Heart left ventricle (tissue), 16 donors: ENCODE results near the gene TMEM167A. TPM values are rescaled to one million over a fixed set of nuclear protein-coding genes. Genes with fewer than 3 reads are reported as not detected.

Experiments used
- ATAC-seq, 4 donors: fragments of 200-7000 bp; cut with Tn5 transposase; one replicate each; pipeline ENCODE4 v1.9.1; 2020 to 2022; ENCODE audit warnings: moderate library complexity in 4 of 4, mild to moderate bottlenecking in 3 of 4, moderate number of reproducible peaks in 1 of 4
- DNase-seq, 5 donors: peaks; one replicate each; pipeline ENCODE4 v3.0.0-alpha.2; 2020
- H3K27ac ChIP-seq, 12 donors: fragments of 200-600 bp; sonication (generic) in 4 of 12; one replicate each; pipeline versions ENCODE4 v1.5.0 to v1.8.0; 2016 to 2022; ENCODE audit warnings: mild to moderate bottlenecking in 2 of 12
- H3K27me3 ChIP-seq, 9 donors: fragments of 200-600 bp; sonication (generic) in 2 of 9; one replicate each; pipeline versions ENCODE4 v1.5.1 to v1.8.0; 2016 to 2022; ENCODE audit warnings: mild to moderate bottlenecking in 3 of 9
- H3K36me3 ChIP-seq, 9 donors: fragments of 200-600 bp; sonication (generic) in 2 of 9; one replicate each; pipeline versions ENCODE4 v1.5.0 to v1.8.0; 2018 to 2022; ENCODE audit warnings: mild to moderate bottlenecking in 2 of 9
- H3K4me1 ChIP-seq, 12 donors: fragments of 200-600 bp; sonication (generic) in 4 of 12; one replicate each; pipeline versions ENCODE4 v1.5.0 to v1.8.0; 2016 to 2022; ENCODE audit warnings: mild to moderate bottlenecking in 3 of 12
- H3K4me3 ChIP-seq, 12 donors: fragments of 200-600 bp; sonication (generic) in 4 of 12; one replicate each; pipeline versions ENCODE4 v1.5.0 to v1.8.0; 2017 to 2022; ENCODE audit warnings: mild to moderate bottlenecking in 9 of 12, moderate library complexity in 4 of 12
- H3K9me3 ChIP-seq, 12 donors: fragments of 200-600 bp; sonication (generic) in 4 of 12; one replicate each; pipeline versions ENCODE4 v1.5.0 to v1.8.0; 2016 to 2022; ENCODE audit warnings: mild to moderate bottlenecking in 1 of 12
- CTCF ChIP-seq, 12 donors: fragments of 200-600 bp; sonication (generic) in 4 of 12; IDR thresholded peaks; one replicate each; pipeline versions ENCODE4 v1.5.0 to v1.8.0; 2018 to 2022; ENCODE audit warnings: antibody characterized with exemption in 12 of 12, mild to moderate bottlenecking in 5 of 12
- POLR2A ChIP-seq, 2 donors: fragments of 450-650 bp; IDR thresholded peaks; one replicate each; pipeline ENCODE4 v1.6.1; 2017; ENCODE audit warnings: antibody characterized with exemption in 2 of 2, mild to moderate bottlenecking in 2 of 2, moderate library complexity in 2 of 2
- WGBS, 4 donors: extraction: QIAGEN DNeasy Blood & Tissue Kit in 2 of 4; methylation state at CpG; one replicate each; pipeline versions ENCODE4 v1.1.5 to v1.1.7; 2013 to 2018; 5-methylcytosine and 5-hydroxymethylcytosine counted together
- intact Hi-C, 10 donors: fragments of 100-400 bp; cut with DNase I; formaldehyde crosslinking; loops; one replicate each; pipeline versions ENCODE4 v1.11.1 to v1.14.2; 2022
- polyA plus RNA-seq, 2 donors: library from polyadenylated mRNA; stranded (reverse); fragments of 200-250 nt; gene quantifications; one replicate each; pipeline ENCODE4 v1.2.3, GENCODE V29; 2013
- total RNA-seq, 9 donors: library from RNA; depleted of rRNA in 2 of 9; stranded (reverse); fragments of >200 nt in 2 of 9; fragmentation: NEBNext Ultra II Directional in 3 of 9; extraction: Animal tissue kit (Norgen Biotek cat#: 25700) in 3 of 9; gene quantifications; one replicate each; pipeline versions ENCODE4 v1.1.0 to v1.2.4, GENCODE V29; 2016 to 2023
- donor health status: ischemic (EF 13 %, LVEDD 7.1; RV severe dilation, severe dysfunction).
- donor health status: healthy with polysubstance abuse.
- donor health status: DM: no; HTN: yes; CAD: no.
- donor health status: DM: no; HTN: no; CAD: no.
- donor health status: ischemic (EF 25% LVEDD 6.9; RV normal size, moderate dysfunction).
- donor health status: ischemic (EF 25% LVEDD 5.7; RV mildly dilated, moderate dysfunction).
- donor health status: healthy.
- donor health status: DM: yes; HTN: yes; CAD: no.
- donor health status: ischemic (EF 35%, LVEDD 5.7; RV mildly dilated, moderate dysfunction).
- donor health status: nonischemic (EF 11% LVEDD 7.7; RV severe dilation, severe dysfunction).
- donor health status: DM: yes; HTN: yes; CAD: no.
- donor health status: PGD.
- donor health status: ischemic (EF 29% LVEDD 5.4; RV normal size, mild dysfunction).
- donor health status: nonischemic (EF 23%, LVEDD 6.1; RV moderate dilation, normal function).

TMEM167A gene
- total and polyA plus RNA-seq, 11 donors, result 16.7 to 62.7 (median 48.4) TPM

DNA sequence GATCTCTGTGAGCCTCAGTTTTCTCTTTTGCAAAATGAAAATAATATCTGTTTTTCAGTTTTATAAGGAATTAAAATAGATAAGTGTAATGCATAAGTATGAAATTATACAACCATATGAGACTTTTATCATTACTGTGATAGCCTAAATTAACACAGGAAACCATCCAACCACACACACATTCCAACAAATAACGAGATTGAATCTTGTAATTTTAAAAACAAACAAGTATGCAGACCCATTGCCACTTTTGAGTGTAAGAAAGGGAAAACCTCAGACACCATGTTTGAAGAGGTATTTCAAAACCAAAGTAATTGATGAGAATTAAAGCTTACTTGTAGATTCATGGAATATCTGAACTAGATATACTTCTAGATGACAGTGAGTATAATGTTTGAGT is 32.2 kb upstream of the TMEM167A start:
- no peaks in the 10 kb centered on the region for H3K4me1 ChIP-seq
- no peak overlapping the region for H3K27ac ChIP-seq
- intact Hi-C loops, result no loop called here

GRCh38 chr5:83107692-83108420 is 30.7 kb upstream of the TMEM167A start:
- no peak for ATAC-seq
- Histone ChIP-seq H3K27ac (no peak overlapping the region), H3K27me3 (no peaks in the 10 kb centered on the region), H3K4me1 (no peaks in the 10 kb centered on the region), H3K36me3 (peaks cover 0 to 3% (median 0%) of the 10 kb centered on the region in 9 donors), H3K9me3 (no peaks in the 10 kb centered on the region), H3K4me3 (no peak overlapping the region)
- intact Hi-C loops, result no loop called here
- 76 to 87% (median 85%) methylated on average over 3 of the region's 3 CpGs for WGBS, 4 donors
- TF ChIP-seq POLR2A (IDR thresholded peaks at IDR 0.05) (no peak), CTCF (IDR thresholded peaks at IDR 0.05) (no peak)
- DNase-seq, result no peak

More for the DNA sequence above, 32.2 kb upstream of the TMEM167A start:
- Histone ChIP-seq H3K4me3 (no peak overlapping the region), H3K36me3 (peaks cover 0 to 5% (median 0%) of the 10 kb centered on the region in 9 donors), H3K9me3 (no peaks in the 10 kb centered on the region), H3K27me3 (no peaks in the 10 kb centered on the region)
- WGBS, 4 donors, result 61 to 84% (median 71%) methylated on average over 1 of the region's 1 CpG
- no peak for TF ChIP-seq CTCF (IDR thresholded peaks at IDR 0.05)
- no peak for TF ChIP-seq POLR2A (IDR thresholded peaks at IDR 0.05)
- DNase-seq, result no peak
- no peak for ATAC-seq

DNA sequence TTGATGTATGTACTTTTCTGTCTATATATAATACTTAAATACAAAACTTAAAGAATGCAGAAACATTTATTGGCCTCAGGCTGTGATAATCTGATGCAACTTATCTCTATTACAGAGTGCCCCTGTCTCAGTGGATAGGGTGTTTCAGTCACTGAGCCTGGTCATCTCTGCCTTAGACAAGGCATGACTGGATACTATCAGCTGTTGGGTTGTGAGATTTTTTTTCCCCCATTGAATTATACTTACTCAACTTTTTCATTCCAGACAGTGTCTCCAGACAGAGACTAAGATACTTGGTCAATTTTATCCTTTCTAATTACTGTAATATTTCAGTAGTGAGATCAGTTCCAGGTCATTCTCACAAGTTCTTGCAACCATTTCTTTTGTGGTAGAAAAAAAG is 26.8 kb upstream of the TMEM167A start:
- Histone ChIP-seq H3K36me3 (no peaks in the 10 kb centered on the region), H3K9me3 (no peaks in the 10 kb centered on the region), H3K27ac (no peak overlapping the region), H3K4me1 (peaks cover 0 to 18% (median 4%) of the 10 kb centered on the region in 12 donors), H3K4me3 (no peak overlapping the region), H3K27me3 (no peaks in the 10 kb centered on the region)
- peak in 2 of 4 donors; percentile 45 to 75 for ATAC-seq
- TF ChIP-seq POLR2A (IDR thresholded peaks at IDR 0.05) (no peak), CTCF (IDR thresholded peaks at IDR 0.05) (no peak)
- no peak for DNase-seq
- intact Hi-C loops, result no loop called here

DNA sequence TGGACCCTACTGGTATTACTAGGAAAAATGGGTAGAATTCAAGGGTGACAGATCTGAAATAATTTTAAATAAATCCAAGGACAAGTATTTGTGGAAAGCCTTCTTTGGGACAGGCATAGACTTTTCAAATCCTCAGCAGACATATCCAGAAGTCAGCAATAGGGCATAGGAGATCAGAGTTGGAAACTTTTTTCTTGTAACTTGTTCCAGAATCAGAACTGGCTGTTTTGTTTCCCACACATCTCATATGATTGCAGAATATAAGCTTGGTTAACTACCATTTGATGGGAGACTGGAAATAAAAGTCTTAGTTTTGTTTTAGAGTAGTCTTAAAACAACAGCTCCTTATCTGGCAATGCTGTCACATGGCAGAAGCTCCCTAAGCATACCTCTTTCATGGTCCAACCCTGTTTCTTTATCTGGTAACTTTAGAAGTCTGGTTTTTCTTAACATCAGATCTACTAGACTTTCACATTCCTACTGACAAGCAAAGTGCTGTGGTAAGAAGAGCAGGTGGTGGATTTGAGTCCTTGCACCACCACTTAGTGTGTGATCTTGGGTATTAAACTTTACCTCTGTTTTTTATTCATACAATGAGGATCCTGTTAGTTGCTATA is 25.3 kb upstream of the TMEM167A start:
- Histone ChIP-seq H3K9me3 (no peaks in the 10 kb centered on the region), H3K27me3 (no peaks in the 10 kb centered on the region), H3K27ac (no peak overlapping the region), H3K36me3 (no peaks in the 10 kb centered on the region), H3K4me1 (peaks cover 0 to 30% (median 10%) of the 10 kb centered on the region in 12 donors), H3K4me3 (no peak overlapping the region)
- ATAC-seq, result no peak
- TF ChIP-seq CTCF (IDR thresholded peaks at IDR 0.05) (no peak), POLR2A (IDR thresholded peaks at IDR 0.05) (no peak)
- intact Hi-C loops, result no loop called here
- DNase-seq, result no peak
